ENCODE data around the gene THADA.

The THADA gene

GRCh38 chr2:43370146-43370545 lies 225.7 kb downstream of the THADA start:
- Histone ChIP-seq H3K79me2 (ENCODE audit: control insufficient read depth, insufficient read depth, low read length, unreplicated experiment) (no peaks in the 10 kb centered on the region), H3K4me3 (ENCODE audit: low read depth, low read length) (no peak overlapping the region), H3K36me3 (ENCODE audit: insufficient read depth, low read length) (no peaks in the 10 kb centered on the region), H3K27ac (ENCODE audit: low read depth, low read length) (no peak overlapping the region), H3K27me3 (ENCODE audit: insufficient read depth, low read length) (no peaks in the 10 kb centered on the region), H3K4me1 (ENCODE audit: control insufficient read depth, insufficient read depth, low read length, unreplicated experiment) (peaks cover 9% of the 10 kb centered on the region), H2AFZ (ENCODE audit: low read length, unreplicated experiment) (no peak overlapping the region)

GRCh38 chr2:43368483-43369385 lies 227.1 kb downstream of the THADA start:
- Histone ChIP-seq H3K27me3 (ENCODE audit: insufficient read depth, low read length) (no peaks in the 10 kb centered on the region), H3K36me3 (ENCODE audit: insufficient read depth, low read length) (no peaks in the 10 kb centered on the region), H3K79me2 (ENCODE audit: control insufficient read depth, insufficient read depth, low read length, unreplicated experiment) (no peaks in the 10 kb centered on the region), H3K4me1 (ENCODE audit: control insufficient read depth, insufficient read depth, low read length, unreplicated experiment) (peaks cover 9% of the 10 kb centered on the region), H3K4me3 (ENCODE audit: low read depth, low read length) (no peak overlapping the region), H2AFZ (ENCODE audit: low read length, unreplicated experiment) (no peak overlapping the region), H3K27ac (ENCODE audit: low read depth, low read length) (no peak overlapping the region)

GRCh38 chr2:43367012-43367782 lies 228.6 kb downstream of the THADA start:
- Histone ChIP-seq H3K79me2 (ENCODE audit: control insufficient read depth, insufficient read depth, low read length, unreplicated experiment) (no peaks in the 10 kb centered on the region), H3K4me3 (ENCODE audit: low read depth, low read length) (no peak overlapping the region), H3K36me3 (ENCODE audit: insufficient read depth, low read length) (no peaks in the 10 kb centered on the region), H3K27me3 (ENCODE audit: insufficient read depth, low read length) (no peaks in the 10 kb centered on the region), H3K4me1 (ENCODE audit: control insufficient read depth, insufficient read depth, low read length, unreplicated experiment) (peaks cover 9% of the 10 kb centered on the region), H3K27ac (ENCODE audit: low read depth, low read length) (no peak overlapping the region), H2AFZ (ENCODE audit: low read length, unreplicated experiment) (no peak overlapping the region)

GRCh38 chr2:43363120-43363519 lies 232.7 kb downstream of the THADA start:
- Histone ChIP-seq H3K79me2 (ENCODE audit: control insufficient read depth, insufficient read depth, low read length, unreplicated experiment) (no peaks in the 10 kb centered on the region), H3K27ac (ENCODE audit: low read depth, low read length) (no peak overlapping the region), H2AFZ (ENCODE audit: low read length, unreplicated experiment) (no peak overlapping the region), H3K27me3 (ENCODE audit: insufficient read depth, low read length) (no peaks in the 10 kb centered on the region), H3K36me3 (ENCODE audit: insufficient read depth, low read length) (no peaks in the 10 kb centered on the region), H3K4me3 (ENCODE audit: low read depth, low read length) (no peak overlapping the region), H3K4me1 (ENCODE audit: control insufficient read depth, insufficient read depth, low read length, unreplicated experiment) (no peaks in the 10 kb centered on the region)

GRCh38 chr2:43361286-43361685 lies 234.6 kb downstream of the THADA start:
- Histone ChIP-seq H3K36me3 (ENCODE audit: insufficient read depth, low read length) (no peaks in the 10 kb centered on the region), H3K79me2 (ENCODE audit: control insufficient read depth, insufficient read depth, low read length, unreplicated experiment) (no peaks in the 10 kb centered on the region), H3K4me3 (ENCODE audit: low read depth, low read length) (no peak overlapping the region), H3K27ac (ENCODE audit: low read depth, low read length) (no peak overlapping the region), H2AFZ (ENCODE audit: low read length, unreplicated experiment) (no peak overlapping the region), H3K4me1 (ENCODE audit: control insufficient read depth, insufficient read depth, low read length, unreplicated experiment) (peaks cover 8% of the 10 kb centered on the region), H3K27me3 (ENCODE audit: insufficient read depth, low read length) (no peaks in the 10 kb centered on the region)

GRCh38 chr2:43360137-43360536 lies 235.7 kb downstream of the THADA start:
- Histone ChIP-seq H3K27me3 (ENCODE audit: insufficient read depth, low read length) (no peaks in the 10 kb centered on the region), H3K79me2 (ENCODE audit: control insufficient read depth, insufficient read depth, low read length, unreplicated experiment) (no peaks in the 10 kb centered on the region), H3K36me3 (ENCODE audit: insufficient read depth, low read length) (0 out of 2 replicates have a peak, but pooled peaks cover 1% of the 10 kb centered on the region), H3K4me1 (ENCODE audit: control insufficient read depth, insufficient read depth, low read length, unreplicated experiment) (peaks cover 13% of the 10 kb centered on the region), H3K27ac (ENCODE audit: low read depth, low read length) (no peak overlapping the region), H2AFZ (ENCODE audit: low read length, unreplicated experiment) (no peak overlapping the region), H3K4me3 (ENCODE audit: low read depth, low read length) (no peak overlapping the region)

GRCh38 chr2:43358410-43359201 lies 237.2 kb downstream of the THADA start:
- 0 out of 2 replicates have a peak, but pooled peaks cover 3% of the 10 kb centered on the region for H3K36me3 ChIP-seq (ENCODE audit: insufficient read depth, low read length)
- H2AFZ ChIP-seq (ENCODE audit: low read length, unreplicated experiment): no peak overlapping the region
- no peaks in the 10 kb centered on the region for H3K27me3 ChIP-seq (ENCODE audit: insufficient read depth, low read length)
- no peak overlapping the region for H3K27ac ChIP-seq (ENCODE audit: low read depth, low read length)
- H3K4me1 ChIP-seq (ENCODE audit: control insufficient read depth, insufficient read depth, low read length, unreplicated experiment): peaks cover 13% of the 10 kb centered on the region
- no peaks in the 10 kb centered on the region for H3K79me2 ChIP-seq (ENCODE audit: control insufficient read depth, insufficient read depth, low read length, unreplicated experiment)
- H3K4me3 ChIP-seq (ENCODE audit: low read depth, low read length): no peak overlapping the region

- Histone ChIP-seq H3K4me3 (ENCODE audit: low read depth, low read length) (no peak overlapping the region), H3K27me3 (ENCODE audit: insufficient read depth, low read length) (no peaks in the 10 kb centered on the region), H3K4me1 (ENCODE audit: control insufficient read depth, insufficient read depth, low read length, unreplicated experiment) (peaks cover 13% of the 10 kb centered on the region), H3K79me2 (ENCODE audit: control insufficient read depth, insufficient read depth, low read length, unreplicated experiment) (no peaks in the 10 kb centered on the region), H3K36me3 (ENCODE audit: insufficient read depth, low read length) (0 out of 2 replicates have a peak, but pooled peaks cover 3% of the 10 kb centered on the region), H2AFZ (ENCODE audit: low read length, unreplicated experiment) (no peak overlapping the region), H3K27ac (ENCODE audit: low read depth, low read length) (no peak overlapping the region)
These were observed 239.1 kb downstream of the THADA start for GRCh38 chr2:43356774-43357173.

GRCh38 chr2:43355399-43355798 lies 240.4 kb downstream of the THADA start:
- Histone ChIP-seq H3K4me3 (ENCODE audit: low read depth, low read length) (no peak overlapping the region), H3K27me3 (ENCODE audit: insufficient read depth, low read length) (no peaks in the 10 kb centered on the region), H3K79me2 (ENCODE audit: control insufficient read depth, insufficient read depth, low read length, unreplicated experiment) (no peaks in the 10 kb centered on the region), H3K27ac (ENCODE audit: low read depth, low read length) (no peak overlapping the region), H3K4me1 (ENCODE audit: control insufficient read depth, insufficient read depth, low read length, unreplicated experiment) (peaks cover 13% of the 10 kb centered on the region), H2AFZ (ENCODE audit: low read length, unreplicated experiment) (no peak overlapping the region), H3K36me3 (ENCODE audit: insufficient read depth, low read length) (0 out of 2 replicates have a peak, but pooled peaks cover 3% of the 10 kb centered on the region)

GRCh38 chr2:43349904-43350303 lies 245.9 kb downstream of the THADA start:
- no peak overlapping the region for H3K27ac ChIP-seq (ENCODE audit: low read depth, low read length)
- H3K27me3 ChIP-seq (ENCODE audit: insufficient read depth, low read length): no peaks in the 10 kb centered on the region
- H3K36me3 ChIP-seq (ENCODE audit: insufficient read depth, low read length): no peaks in the 10 kb centered on the region
- H3K4me1 ChIP-seq (ENCODE audit: control insufficient read depth, insufficient read depth, low read length, unreplicated experiment): peaks cover 7% of the 10 kb centered on the region
- no peaks in the 10 kb centered on the region for H3K79me2 ChIP-seq (ENCODE audit: control insufficient read depth, insufficient read depth, low read length, unreplicated experiment)
- H2AFZ ChIP-seq (ENCODE audit: low read length, unreplicated experiment): no peak overlapping the region
- no peak overlapping the region for H3K4me3 ChIP-seq (ENCODE audit: low read depth, low read length)
